ENCODE results near the gene CTRL.

The CTRL gene

GRCh38 chr16:67886387-67886786 lies 45.3 kb downstream of the CTRL start:
- Histone ChIP-seq H3K4me1 (peaks cover 7% of the 10 kb centered on the region), H3K27me3 (no peaks in the 10 kb centered on the region), H3K9me3 (no peaks in the 10 kb centered on the region), H3K36me3 (peaks cover 28% of the 10 kb centered on the region), H3K4me3 (ENCODE audit: low read depth, low read length) (no peak overlapping the region)
- no peak for DNase-seq
- TF ChIP-seq CTCF (IDR thresholded peaks at IDR 0.05; ENCODE audit: low read depth, low read length) = no peak

GRCh38 chr16:67885976-67886375 lies 45.7 kb downstream of the CTRL start:
- Histone ChIP-seq H3K4me1 (peaks cover 7% of the 10 kb centered on the region), H3K9me3 (no peaks in the 10 kb centered on the region), H3K27me3 (no peaks in the 10 kb centered on the region), H3K4me3 (ENCODE audit: low read depth, low read length) (no peak overlapping the region), H3K36me3 (peaks cover 32% of the 10 kb centered on the region)
- DNase-seq = no peak
- TF ChIP-seq CTCF (IDR thresholded peaks at IDR 0.05; ENCODE audit: low read depth, low read length) = no peak

DNA sequence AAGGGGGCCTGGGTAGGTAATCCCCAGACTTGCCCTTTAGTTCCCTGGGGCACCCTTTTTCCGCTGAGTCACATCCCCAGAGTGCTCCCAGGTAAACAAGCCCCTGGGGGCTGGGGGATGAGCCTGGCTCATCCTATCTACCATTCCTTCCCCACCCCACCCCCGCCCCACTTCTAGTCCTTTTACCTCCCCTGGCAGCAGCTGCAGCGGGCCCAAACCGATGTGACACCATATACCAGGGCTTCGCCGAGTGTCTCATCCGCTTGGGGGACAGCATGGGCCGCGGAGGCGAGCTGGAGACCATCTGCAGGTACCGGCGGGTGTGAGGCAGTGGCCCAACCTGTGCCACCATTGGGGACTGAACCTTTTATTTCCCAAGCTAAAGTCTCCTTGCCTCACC lies 46.1 kb downstream of the CTRL start:
- H3K36me3 ChIP-seq = peaks cover 36% of the 10 kb centered on the region
- H3K9me3 ChIP-seq = no peaks in the 10 kb centered on the region
- H3K4me1 ChIP-seq = peaks cover 7% of the 10 kb centered on the region
- no peak for TF ChIP-seq CTCF (IDR thresholded peaks at IDR 0.05; ENCODE audit: low read depth, low read length)
- no peak overlapping the region for H3K4me3 ChIP-seq (ENCODE audit: low read depth, low read length)
- no peak for DNase-seq
- no peaks in the 10 kb centered on the region for H3K27me3 ChIP-seq

- no peaks in the 10 kb centered on the region for H3K9me3 ChIP-seq
- DNase-seq = peak; percentile 97
- no peak within 1 kb of the TSS for H3K4me3 ChIP-seq (ENCODE audit: low read depth, low read length)
- H3K27me3 ChIP-seq = no peaks in the 10 kb centered on the region
- TF ChIP-seq CTCF (IDR thresholded peaks at IDR 0.05; ENCODE audit: low read depth, low read length) = no peak
- peaks cover 7% of the 10 kb centered on the region for H3K4me1 ChIP-seq
- H3K36me3 ChIP-seq = peaks cover 45% of the 10 kb centered on the region
Observed at GRCh38 chr16:67884684-67885083, 47.0 kb downstream of the CTRL start, which contains the start of gene NRN1L. NRN1L (plus strand) TSS chr16:67884885; CDS start chr16:67884904, 19 bp downstream.

- DNase-seq = peak; percentile 79
- no peaks in the 10 kb centered on the region for H3K27me3 ChIP-seq
- TF ChIP-seq CTCF (IDR thresholded peaks at IDR 0.05; ENCODE audit: low read depth, low read length) = peak; percentile 92
Observed at GRCh38 chr16:67883872-67884261, 47.8 kb downstream of the CTRL start.

DNA sequence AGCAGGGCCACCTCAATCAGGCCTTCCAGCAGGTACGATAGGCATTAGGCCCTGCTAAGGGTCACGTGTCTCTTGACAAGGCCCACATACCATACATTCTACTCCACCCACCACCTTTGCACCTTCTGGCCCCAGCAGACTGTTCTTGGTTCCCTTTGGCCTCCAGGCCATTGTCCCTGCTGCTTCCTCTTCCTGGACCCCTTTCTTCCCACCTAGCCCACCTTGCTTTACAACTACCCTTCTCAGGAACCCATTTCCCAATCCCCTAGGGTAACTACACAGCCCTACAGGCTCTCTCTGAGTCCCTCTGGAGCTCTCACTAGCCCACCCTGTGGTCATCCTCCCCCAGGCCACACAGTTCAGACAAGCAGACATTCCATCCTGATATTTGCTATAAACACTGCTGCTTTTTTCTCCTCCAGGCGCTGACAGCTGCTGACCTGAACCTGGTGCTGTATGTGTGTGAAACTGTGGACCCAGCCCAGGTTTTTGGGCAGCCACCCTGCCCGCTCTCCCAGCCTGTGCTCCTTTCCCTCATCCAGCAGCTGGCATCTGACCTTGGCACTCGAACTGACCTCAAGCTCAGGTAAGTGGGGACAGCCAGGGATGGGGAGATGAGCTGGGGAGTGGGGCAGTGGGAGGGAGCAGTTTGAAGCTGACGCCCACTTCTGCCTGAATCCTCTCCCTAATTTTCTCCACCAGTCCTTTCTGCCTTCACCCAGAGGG lies 48.4 kb downstream of the CTRL start:
- no peak for TF ChIP-seq CTCF (IDR thresholded peaks at IDR 0.05; ENCODE audit: low read depth, low read length)
- Histone ChIP-seq H3K27me3 (no peaks in the 10 kb centered on the region), H3K36me3 (peaks cover 59% of the 10 kb centered on the region), H3K4me3 (ENCODE audit: low read depth, low read length) (no peak overlapping the region), H3K9me3 (no peaks in the 10 kb centered on the region), H3K4me1 (peaks cover 7% of the 10 kb centered on the region)
- no peak for DNase-seq

More at GRCh38 chr16:67883872-67884261, 47.8 kb downstream of the CTRL start:
- Histone ChIP-seq H3K36me3 (peaks cover 53% of the 10 kb centered on the region), H3K4me3 (ENCODE audit: low read depth, low read length) (no peak overlapping the region), H3K4me1 (peaks cover 7% of the 10 kb centered on the region), H3K9me3 (no peaks in the 10 kb centered on the region)
